Cortex of kidney (tissue), 1 donor: ENCODE results near the gene ROPN1.

ENCODE experiments used
- DNase-seq: peaks from one replicate; lab custom pipeline; 2025; lab: John Stamatoyannopoulos, UW

The ROPN1 gene

GRCh38 chr3:123947482-123947881 lies 44.4 kb downstream of the ROPN1 start:
- DNase-seq: no peak

GRCh38 chr3:123941542-123941941 lies 50.4 kb downstream of the ROPN1 start:
- DNase-seq: no peak

- no peak for DNase-seq
These were observed 50.8 kb downstream of the ROPN1 start for GRCh38 chr3:123941121-123941520.

- no peak for DNase-seq
These were observed 52.2 kb downstream of the ROPN1 start for GRCh38 chr3:123939706-123940105.

- no peak for DNase-seq
These were observed 55.5 kb downstream of the ROPN1 start for GRCh38 chr3:123936400-123936799.

- no peak for DNase-seq
These were observed 56.1 kb downstream of the ROPN1 start for GRCh38 chr3:123935830-123936229.

- no peak for DNase-seq
These were observed 57.7 kb downstream of the ROPN1 start for GRCh38 chr3:123934250-123934649.

GRCh38 chr3:123930445-123930844 lies 61.5 kb downstream of the ROPN1 start:
- no peak for DNase-seq

GRCh38 chr3:123929325-123929724 lies 62.6 kb downstream of the ROPN1 start:
- DNase-seq: no peak

GRCh38 chr3:123926396-123926795 lies 65.5 kb downstream of the ROPN1 start:
- DNase-seq: no peak

GRCh38 chr3:123920868-123921267 lies 71.1 kb downstream of the ROPN1 start:
- DNase-seq: no peak

- DNase-seq: no peak
These were observed 71.5 kb downstream of the ROPN1 start for GRCh38 chr3:123920383-123920782.

GRCh38 chr3:123919353-123919752 lies 72.6 kb downstream of the ROPN1 start:
- no peak for DNase-seq
